H1 (cell line): ENCODE results near the gene AP5Z1. TPM values are rescaled to one million over a fixed set of nuclear protein-coding genes. Genes with fewer than 3 reads are reported as not detected.

Experiments used
- CTCF ChIA-PET: fragments of 300-600 bp; sonication (Branson Sonifier 250); formaldehyde crosslinking; loops from one replicate; lab custom pipeline; 2021; ENCODE audit not compliant: partially characterized antibody; lab: Charles Lee
- POLR2A ChIA-PET: fragments of 300-600 bp; sonication (Branson Sonifier 250); formaldehyde crosslinking; loops from one replicate; lab custom pipeline; 2021; ENCODE audit warnings: inconsistent platforms; ENCODE audit not compliant: partially characterized antibody; lab: Charles Lee
- DNase-seq, 2 experiments: peaks; one replicate each; pipeline versions ENCODE4 v3.0.0 to v3.0.0-alpha.2; 2010 to 2022; ENCODE audit warnings: low spot score in 2 of 2, low read depth in 1 of 2, mixed read lengths in 1 of 2
- FAIRE-seq: peaks from 2 replicates; lab custom pipeline; 2011; peaks lifted over from hg19 to GRCh38; lab: Jason Lieb, UNC
- H2AFZ ChIP-seq: 2 replicates; pipeline ENCODE4 v1.8.1; 2012; ENCODE audit warnings: low read length, inconsistent platforms
- H2AK5ac ChIP-seq: 2 replicates; pipeline ENCODE4 v1.6.1; 2013; ENCODE audit warnings: low read depth, low read length
- H2BK120ac ChIP-seq: replicated peaks from 2 replicates; pipeline ENCODE3; 2013; ENCODE audit warnings: low read depth, low read length, inconsistent platforms
- H2BK12ac ChIP-seq: 2 replicates; pipeline ENCODE4 v1.6.1; 2013; ENCODE audit warnings: low read depth, low read length
- H2BK15ac ChIP-seq: 2 replicates; pipeline ENCODE4 v1.6.1; 2013; ENCODE audit warnings: low read length
- H2BK20ac ChIP-seq: 2 replicates; pipeline ENCODE4 v1.6.1; 2013; ENCODE audit warnings: low read length
- H2BK5ac ChIP-seq: 2 replicates; pipeline ENCODE4 v1.6.1; 2013; ENCODE audit warnings: low read depth, low read length
- H3K14ac ChIP-seq: 2 replicates; pipeline ENCODE4 v1.6.1; 2013; ENCODE audit warnings: inconsistent platforms; ENCODE audit not compliant: insufficient read length
- H3K18ac ChIP-seq: 2 replicates; pipeline ENCODE4 v1.6.1; 2013; ENCODE audit warnings: low read length; ENCODE audit errors: extremely low read depth
- H3K23ac ChIP-seq: 2 replicates; pipeline ENCODE4 v1.6.1; 2013; ENCODE audit warnings: inconsistent platforms; ENCODE audit not compliant: insufficient read length
- H3K23me2 ChIP-seq: 2 replicates; pipeline ENCODE4 v1.6.1; 2013; ENCODE audit warnings: low read depth, low read length
- H3K27ac ChIP-seq: 2 replicates; pipeline ENCODE4 v1.6.1; 2011; ENCODE audit warnings: low read depth, low read length, inconsistent platforms
- H3K27me3 ChIP-seq, 4 experiments: replicated peaks in 1 of 4; 1 replicate in 1 of 4; 2 replicates in 3 of 4; pipeline versions ENCODE4 v1.6.1 to v1.8.1; 2011 to 2013; ENCODE audit warnings: low read length in 3 of 4, mild to moderate bottlenecking in 3 of 4, inconsistent platforms in 2 of 4, mixed read lengths in 2 of 4, moderate library complexity in 1 of 4; ENCODE audit not compliant: control insufficient read depth in 3 of 4, insufficient read depth in 3 of 4; ENCODE audit errors: extremely low read depth in 1 of 4
- H3K36me3 ChIP-seq, 4 experiments: 2 replicates each; pipeline versions ENCODE4 v1.6.1 to v1.8.1; 2011 to 2013; ENCODE audit warnings: mild to moderate bottlenecking in 4 of 4, low read length in 3 of 4, moderate library complexity in 2 of 4, control low read depth in 1 of 4, inconsistent platforms in 1 of 4; ENCODE audit not compliant: insufficient read depth in 4 of 4, control insufficient read depth in 2 of 4
- H3K4ac ChIP-seq: replicated peaks from 2 replicates; pipeline ENCODE3; 2013; ENCODE audit warnings: low read length, low read depth, mixed read lengths, inconsistent platforms; ENCODE audit not compliant: insufficient read length
- H3K4me1 ChIP-seq, 4 experiments: replicated peaks in 1 of 4; 1 replicate in 1 of 4; 2 replicates in 3 of 4; pipeline versions ENCODE4 v1.6.1 to v1.8.1; 2011 to 2013; ENCODE audit warnings: low read length in 3 of 4, inconsistent platforms in 2 of 4, mixed read lengths in 1 of 4; ENCODE audit not compliant: insufficient read depth in 4 of 4, control insufficient read depth in 3 of 4
- H3K4me2 ChIP-seq, 2 experiments: 2 replicates each; pipeline versions ENCODE4 v1.6.1 to v1.8.1; 2011 to 2013; ENCODE audit warnings: low read depth in 2 of 2, low read length in 2 of 2, control low read depth in 1 of 2, inconsistent platforms in 1 of 2, mild to moderate bottlenecking in 1 of 2; ENCODE audit not compliant: insufficient read depth in 1 of 2
- H3K4me3 ChIP-seq, 4 experiments: fragments of 200-600, 300-600 bp in 1 of 4; sonication (generic), shearing (Covaris generic), sonication (Bioruptor Twin) in 1 of 4; 2 replicates each; pipeline versions ENCODE4 v1.5.1 to v1.8.1; 2011 to 2016; ENCODE audit warnings: low read length in 4 of 4, low read depth in 3 of 4, control low read depth in 2 of 4, inconsistent platforms in 2 of 4, mild to moderate bottlenecking in 2 of 4, mixed read lengths in 1 of 4, moderate library complexity in 1 of 4; ENCODE audit not compliant: insufficient read depth in 2 of 4; ENCODE audit errors: extremely low read depth in 1 of 4
- H3K56ac ChIP-seq: replicated peaks from 2 replicates; pipeline ENCODE3; 2013; ENCODE audit warnings: low read depth, mild to moderate bottlenecking, mixed read lengths, low read length, inconsistent platforms; ENCODE audit not compliant: insufficient read length
- H3K79me1 ChIP-seq: 2 replicates; pipeline ENCODE4 v1.6.1; 2013; ENCODE audit warnings: low read depth, low read length, control low read depth
- H3K79me2 ChIP-seq, 2 experiments: 2 replicates each; pipeline versions ENCODE4 v1.6.1 to v1.8.1; 2012 to 2013; ENCODE audit warnings: low read length in 2 of 2, mild to moderate bottlenecking in 2 of 2, inconsistent platforms in 1 of 2; ENCODE audit not compliant: insufficient read depth in 2 of 2, control insufficient read depth in 1 of 2
- H3K9ac ChIP-seq, 4 experiments: replicated peaks in 1 of 4; 1 replicate in 1 of 4; 2 replicates in 3 of 4; pipeline versions ENCODE4 v1.6.1 to v1.8.1; 2011 to 2013; ENCODE audit warnings: low read depth in 3 of 4, low read length in 3 of 4, control low read depth in 2 of 4, mild to moderate bottlenecking in 2 of 4, moderate library complexity in 2 of 4, inconsistent platforms in 1 of 4; ENCODE audit errors: extremely low read depth in 1 of 4
- H3K9me3 ChIP-seq, 2 experiments: 2 replicates each; pipeline versions ENCODE4 v1.6.1 to v1.8.1; 2012 to 2013; ENCODE audit warnings: mild to moderate bottlenecking in 2 of 2, moderate library complexity in 2 of 2, control low read depth in 1 of 2, inconsistent platforms in 1 of 2, low read depth in 1 of 2, low read length in 1 of 2, mixed read lengths in 1 of 2; ENCODE audit not compliant: insufficient read depth in 2 of 2
- H4K20me1 ChIP-seq, 2 experiments: replicated peaks in 1 of 2; 2 replicates each; pipeline versions ENCODE3 to v1.8.1; 2011 to 2013; ENCODE audit warnings: inconsistent platforms in 2 of 2, low read length in 2 of 2, mild to moderate bottlenecking in 1 of 2; ENCODE audit not compliant: insufficient read depth in 2 of 2, control insufficient read depth in 1 of 2
- H4K5ac ChIP-seq: 2 replicates; pipeline ENCODE4 v1.6.1; 2013; ENCODE audit warnings: low read length, low read depth, mixed read lengths, inconsistent platforms; ENCODE audit not compliant: insufficient read length
- H4K8ac ChIP-seq: 2 replicates; pipeline ENCODE4 v1.8.0; 2013; ENCODE audit warnings: mild to moderate bottlenecking, moderate library complexity, low read length, inconsistent platforms; ENCODE audit not compliant: insufficient read depth; ENCODE audit errors: extremely low read depth
- H4K91ac ChIP-seq: replicated peaks from 2 replicates; pipeline ENCODE3; 2013; ENCODE audit warnings: low read length, mixed read lengths, inconsistent platforms; ENCODE audit not compliant: insufficient read length
- TAF7 ChIP-seq: optimal IDR thresholded peaks from 2 replicates; pipeline ENCODE3; 2011; ENCODE audit warnings: low read depth, mild to moderate bottlenecking, inconsistent platforms, low read length, moderate library complexity, borderline replicate concordance
- WGBS, 2 experiments: shearing (Covaris generic) in 1 of 2; methylation state at CpG; one replicate each; pipeline versions ENCODE4 v1.1.6 to v1.1.7; 2013 to 2015; ENCODE audit warnings: low lambda C conversion rate in 2 of 2, mixed read lengths in 2 of 2, inconsistent platforms in 1 of 2, low coverage in 1 of 2, missing lambda C conversion rate in 1 of 2; ENCODE audit not compliant: insufficient replicate concordance in 2 of 2, insufficient coverage in 1 of 2, insufficient read length in 1 of 2; ENCODE audit errors: extremely low coverage in 1 of 2, missing lambda C conversion rate in 1 of 2; 5-methylcytosine and 5-hydroxymethylcytosine counted together
- polyA plus RNA-seq, 7 experiments: library from polyadenylated mRNA; depleted of rRNA in 3 of 7; stranded (reverse) in 5 of 7; unstranded in 2 of 7; fragments of >200 nt in 5 of 7; fragments of 200-250 nt in 2 of 7; gene quantifications; 1 replicate in 5 of 7; 2 replicates in 1 of 7; 4 replicates in 1 of 7; pipeline versions ENCODE4 v1.2.1 to v1.2.3, GENCODE V29; 2011 to 2013; ENCODE audit warnings: missing spikeins in 2 of 7, mixed read lengths in 2 of 7
- total RNA-seq: library from RNA; stranded (reverse); fragmentation: NEBNext Ultra II Directional; extraction: Animal tissue kit (Norgen Biotek cat#: 25700); gene quantifications from 2 replicates; pipeline ENCODE4 v1.2.1, GENCODE V29; 2021

The AP5Z1 gene
- total and polyA plus RNA-seq, 2 of the 8 experiments (the other 6 are each of a cell fraction or from before 2014, with no cell fraction given), result 24.0 to 24.7 TPM

DNA sequence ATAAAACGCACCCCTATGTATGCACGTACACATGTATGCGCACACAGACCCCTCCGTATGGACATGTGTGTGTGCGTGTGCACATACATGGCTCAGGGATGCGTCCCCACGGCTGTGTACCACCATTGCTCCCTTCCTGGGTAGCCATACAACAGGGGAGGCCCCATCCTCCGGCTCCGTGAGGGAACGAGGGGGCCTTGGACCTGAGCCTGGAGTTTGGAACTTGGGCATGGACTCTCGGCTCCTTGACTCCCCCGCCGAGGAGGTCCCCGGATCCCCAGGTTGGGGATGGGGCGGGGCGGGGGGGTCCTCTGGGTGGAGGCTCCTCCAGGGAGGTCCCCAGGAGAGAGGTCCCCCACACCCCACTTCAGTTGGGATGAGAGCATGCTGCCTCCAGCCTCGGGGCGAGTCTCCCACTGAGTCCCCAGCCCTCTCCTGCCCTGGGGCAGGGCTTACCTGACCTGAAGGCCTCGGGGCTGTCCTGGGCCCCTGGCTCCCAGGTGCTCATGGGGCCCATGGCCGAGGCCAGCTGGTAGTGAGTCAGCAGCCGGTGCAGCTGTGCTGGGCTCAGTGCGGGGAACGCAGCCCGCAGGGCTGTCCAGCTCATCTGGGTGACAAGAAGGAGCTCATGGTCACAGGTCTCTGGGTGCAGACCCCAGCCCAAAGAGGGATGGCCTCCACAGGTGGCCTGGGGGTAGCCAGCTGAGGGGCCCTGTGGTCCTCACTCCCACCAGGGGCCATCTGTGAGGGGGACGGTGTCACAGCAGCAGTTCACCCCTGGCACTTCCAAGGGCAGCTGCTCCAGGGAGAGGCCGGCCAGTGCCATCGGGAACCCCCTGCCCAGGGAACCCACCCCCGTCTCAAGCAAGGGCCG, 29.9 kb downstream of the AP5Z1 start:
- no peak overlapping the region for H4K5ac ChIP-seq
- no peak for DNase-seq
- no peaks in the 10 kb centered on the region for H3K23me2 ChIP-seq
- H3K9me3 ChIP-seq, result no peaks in the 10 kb centered on the region
- WGBS, 2 experiments, result 93% methylated on average over 20 of the region's 29 CpGs; no CpG with 5 or more reads in 1 of the 2 experiments
- no peak overlapping the region for H4K8ac ChIP-seq
- no peak overlapping the region for H3K18ac ChIP-seq
- no peak overlapping the region for H3K4ac ChIP-seq
- POLR2A ChIA-PET, result interaction anchor here (2.4 kb wide), 1 partner anchor 8 kb away, joined by 8 read pairs; no protein-coding TSS in a partner anchor
- no peak for TF ChIP-seq TAF7
- TF ChIP-seq, all 59 proteins: peak for 0
- H4K20me1 ChIP-seq, result no peaks in the 10 kb centered on the region
- no peak overlapping the region for H3K4me2 ChIP-seq
- no peak overlapping the region for H3K9ac ChIP-seq
- H2BK5ac ChIP-seq, result no peak overlapping the region
- H3K56ac ChIP-seq, result no peak overlapping the region
- no peak overlapping the region for H4K91ac ChIP-seq
- H3K4me1 ChIP-seq, result peaks cover 0 to 7% (median 1%) of the 10 kb centered on the region in 4 experiments; a peak in 1 of 7 replicates
- no peak overlapping the region for H3K14ac ChIP-seq
- H3K23ac ChIP-seq, result no peak overlapping the region
- H3K79me1 ChIP-seq, result no peaks in the 10 kb centered on the region
- H2AFZ ChIP-seq, result no peak overlapping the region
- FAIRE-seq, result no peak
- H3K27me3 ChIP-seq, result no peaks in the 10 kb centered on the region
- H2AK5ac ChIP-seq, result no peak overlapping the region
- H2BK15ac ChIP-seq, result no peak overlapping the region
- H3K36me3 ChIP-seq, result no peaks in the 10 kb centered on the region
- no peak overlapping the region for H3K27ac ChIP-seq
- no peak overlapping the region for H2BK120ac ChIP-seq
- no peaks in the 10 kb centered on the region for H3K79me2 ChIP-seq
- no peak overlapping the region for H3K4me3 ChIP-seq
- no peak overlapping the region for H2BK20ac ChIP-seq
- CTCF ChIA-PET, result interaction anchor here (0.8 to 1.7 kb wide), 10 partner anchors 7 to 283 kb away, joined by 3 to 10 read pairs (median 4); no protein-coding TSS in a partner anchor
- H2BK12ac ChIP-seq, result no peak overlapping the region
